GM21528 (cell line): ENCODE measurements around the gene TOMM6.

Experiments
- ATAC-seq: cut with Tn5 transposase; IDR thresholded peaks from one replicate; pipeline ENCODE4 v1.9.1; 2021; ENCODE audit warnings: mild to moderate bottlenecking, moderate library complexity; ENCODE audit not compliant: unreplicated experiment, low FRiP score

Gene TOMM6

DNA sequence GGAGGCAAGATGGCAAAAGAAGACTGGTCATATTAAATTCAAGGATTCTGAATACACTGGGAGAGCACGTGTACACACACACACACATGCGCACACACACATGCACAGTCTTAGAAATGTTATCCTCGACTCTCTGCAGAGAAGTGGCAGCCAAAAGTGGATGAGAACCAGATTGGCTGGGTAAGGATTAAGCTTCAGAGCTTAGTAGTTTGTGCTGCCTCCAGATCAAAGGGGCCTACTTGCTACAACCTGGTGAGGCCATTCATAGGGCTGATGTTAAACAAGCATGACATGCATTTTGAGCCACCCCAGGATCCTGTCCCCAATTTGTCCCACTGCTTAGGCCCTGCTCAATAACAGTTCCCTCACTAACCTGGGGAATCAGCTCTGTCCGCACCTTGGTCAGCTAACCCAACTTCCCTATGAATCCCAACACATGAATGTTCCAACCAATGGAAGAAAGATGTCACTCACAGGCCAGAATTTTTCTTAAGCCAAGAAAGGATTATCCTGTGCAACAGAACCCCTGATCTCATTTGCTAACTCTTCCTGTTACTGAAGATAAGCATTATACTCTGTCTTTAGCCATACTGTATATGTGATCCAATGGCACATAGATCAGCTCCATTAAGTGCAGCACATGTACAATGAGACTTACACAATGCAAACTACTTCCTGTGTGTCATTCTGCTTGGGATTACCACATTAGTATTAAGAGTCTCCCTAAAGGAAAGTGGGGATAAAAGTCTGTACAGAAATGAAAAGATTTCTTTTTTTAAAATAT, 31.0 kb downstream of the TOMM6 start:
- ATAC-seq, result no peak

DNA sequence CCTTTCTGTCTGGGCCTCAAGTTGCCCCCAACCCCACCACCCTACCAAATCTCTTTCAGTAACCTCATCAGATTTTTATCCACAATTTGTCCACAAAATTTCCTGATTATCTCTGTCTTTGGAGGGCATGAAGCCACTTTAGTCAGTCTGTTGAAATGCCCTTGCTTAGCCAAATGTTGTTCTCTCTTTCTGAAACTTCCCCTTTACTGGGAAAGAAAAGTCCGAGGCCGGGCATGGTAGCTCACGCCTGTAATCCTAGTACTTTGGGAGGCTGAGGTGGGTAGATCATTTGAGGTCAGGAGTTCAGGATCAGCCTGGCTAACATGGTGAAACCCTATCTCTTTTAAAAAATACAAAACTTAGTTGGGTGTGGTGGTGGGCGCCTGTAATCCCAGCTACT, 33.8 kb downstream of the TOMM6 start:
- ATAC-seq, result no peak

DNA sequence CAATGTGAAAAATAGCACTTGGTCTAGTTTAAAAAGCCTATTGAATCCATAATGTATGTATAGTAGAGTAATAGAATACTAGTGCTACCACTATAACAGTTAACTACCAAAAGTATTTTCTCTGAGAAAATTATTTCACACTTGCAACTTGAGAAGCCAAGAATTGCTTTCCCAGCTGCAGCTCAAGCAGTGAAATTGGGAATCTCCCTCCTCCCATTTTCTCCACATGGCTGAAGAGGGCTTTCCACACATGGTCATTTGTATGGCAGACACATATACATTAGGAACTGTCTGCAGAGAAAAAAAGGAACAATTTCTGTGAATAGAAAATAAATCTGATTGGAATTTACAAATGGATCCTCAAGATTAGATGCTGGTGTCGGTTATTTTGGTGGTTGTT, 34.5 kb downstream of the TOMM6 start:
- no peak for ATAC-seq

DNA sequence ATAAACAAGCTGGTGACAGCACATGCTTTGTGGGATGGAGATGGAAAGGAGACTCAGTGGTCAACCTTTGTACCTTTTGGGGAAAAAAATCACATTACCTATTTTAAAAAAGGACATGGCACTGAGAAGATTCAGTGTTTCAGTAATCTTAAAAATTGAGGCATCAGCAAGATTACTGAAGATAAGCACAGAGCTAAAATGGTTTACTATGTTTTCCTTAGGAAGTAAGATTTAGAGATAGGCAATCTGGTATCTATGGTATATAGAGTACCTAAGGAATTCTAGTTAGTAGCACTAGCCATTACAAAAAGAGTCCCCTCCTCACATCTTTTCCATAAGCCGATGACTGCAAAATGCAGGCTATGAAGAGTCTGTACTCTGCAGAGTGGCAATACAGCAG, 35.7 kb downstream of the TOMM6 start:
- ATAC-seq, result no peak

DNA sequence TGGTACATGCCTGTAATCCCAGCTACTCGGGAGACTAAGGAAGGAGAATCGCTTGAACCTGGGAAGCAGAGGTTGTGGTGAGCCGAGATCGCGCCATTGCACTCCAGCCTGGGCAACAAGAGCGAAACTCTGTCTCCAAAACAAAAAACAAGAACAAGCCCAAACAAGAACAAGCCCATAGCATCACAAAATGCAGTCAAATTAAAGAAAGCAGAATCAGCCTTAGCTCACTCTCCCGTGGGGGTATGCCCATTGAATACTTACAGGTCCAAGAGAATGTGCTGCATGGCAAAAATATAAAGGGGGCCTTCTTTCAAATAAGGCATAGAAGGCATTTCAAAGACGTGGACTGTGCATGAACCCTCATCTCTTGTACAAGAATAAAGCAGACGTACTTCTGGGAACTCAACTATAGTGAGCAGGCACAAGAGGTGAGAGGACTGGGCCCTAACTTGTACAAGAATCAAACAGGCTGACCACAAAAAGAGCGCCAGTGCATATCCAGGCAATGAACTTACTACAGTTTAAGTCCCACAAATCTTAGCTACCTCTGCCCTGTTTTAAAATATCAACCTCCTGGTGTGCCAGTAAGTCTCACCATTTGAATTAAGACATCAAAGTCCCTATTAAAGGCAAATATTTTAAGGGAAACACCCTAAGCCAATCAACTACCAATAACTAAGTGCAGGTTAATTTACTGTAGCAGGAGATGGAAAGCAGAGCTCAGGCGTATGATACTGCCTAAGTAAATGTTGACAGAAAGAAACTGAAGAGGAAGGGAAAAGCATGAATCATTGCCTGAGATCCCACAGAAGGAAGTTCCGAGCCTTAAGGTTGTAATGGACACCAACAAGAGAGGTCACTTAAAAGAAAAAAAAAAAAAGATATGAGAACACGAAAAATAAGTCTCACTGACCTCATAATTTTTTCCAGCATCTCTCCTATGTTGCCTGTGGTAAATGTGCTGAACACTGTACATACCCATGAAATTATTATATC, 37.4 kb downstream of the TOMM6 start:
- no peak for ATAC-seq

DNA sequence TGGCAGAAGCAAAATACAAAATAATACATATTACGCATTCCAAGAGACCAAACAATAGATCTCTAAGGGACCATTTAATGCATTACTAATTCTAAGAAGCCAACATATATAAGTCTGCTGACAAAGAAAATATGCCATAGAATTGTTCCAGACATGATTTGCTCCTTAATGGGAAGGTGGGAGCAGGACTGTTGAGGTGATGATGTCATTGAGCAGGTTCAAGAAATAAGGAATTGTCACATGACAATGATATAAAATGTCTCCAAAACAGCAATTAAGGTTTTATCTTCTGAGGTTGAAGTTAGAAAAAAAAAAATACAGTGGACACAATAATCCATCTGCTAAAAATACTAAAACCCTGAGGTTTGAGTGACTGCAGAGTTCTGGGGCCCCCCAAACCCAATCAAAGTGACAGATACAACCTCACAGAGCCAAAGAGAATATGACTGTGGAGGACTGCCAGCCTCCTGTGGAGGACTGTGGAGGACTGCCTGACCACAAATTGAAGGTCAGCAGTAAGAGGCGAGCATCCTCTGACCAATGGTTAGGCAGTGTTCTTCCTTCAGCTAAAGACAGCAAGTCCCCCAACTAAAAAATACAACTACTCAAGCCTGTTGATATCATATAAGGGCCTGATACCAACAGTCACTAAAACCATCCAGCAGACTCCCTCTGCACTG, 39.0 kb downstream of the TOMM6 start:
- no peak for ATAC-seq

DNA sequence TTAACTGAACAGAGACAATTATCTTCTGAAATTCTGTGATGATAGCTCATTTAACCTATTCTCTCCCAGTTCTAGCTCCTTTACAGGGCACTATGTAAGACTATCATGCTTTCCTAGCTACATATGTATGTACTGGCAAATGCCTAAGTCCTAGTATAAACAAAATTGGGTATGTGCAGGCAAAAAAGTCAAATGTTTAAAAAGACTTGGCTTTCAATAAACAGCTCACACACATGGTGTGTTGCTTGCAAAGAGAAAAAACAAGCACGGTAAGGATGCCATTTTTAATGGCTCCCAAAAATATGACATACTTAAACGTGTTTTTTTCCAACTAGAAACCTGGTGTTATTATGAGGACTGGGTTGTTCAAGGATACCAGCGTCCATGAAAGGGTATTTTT, 44.8 kb downstream of the TOMM6 start:
- ATAC-seq, result no peak

DNA sequence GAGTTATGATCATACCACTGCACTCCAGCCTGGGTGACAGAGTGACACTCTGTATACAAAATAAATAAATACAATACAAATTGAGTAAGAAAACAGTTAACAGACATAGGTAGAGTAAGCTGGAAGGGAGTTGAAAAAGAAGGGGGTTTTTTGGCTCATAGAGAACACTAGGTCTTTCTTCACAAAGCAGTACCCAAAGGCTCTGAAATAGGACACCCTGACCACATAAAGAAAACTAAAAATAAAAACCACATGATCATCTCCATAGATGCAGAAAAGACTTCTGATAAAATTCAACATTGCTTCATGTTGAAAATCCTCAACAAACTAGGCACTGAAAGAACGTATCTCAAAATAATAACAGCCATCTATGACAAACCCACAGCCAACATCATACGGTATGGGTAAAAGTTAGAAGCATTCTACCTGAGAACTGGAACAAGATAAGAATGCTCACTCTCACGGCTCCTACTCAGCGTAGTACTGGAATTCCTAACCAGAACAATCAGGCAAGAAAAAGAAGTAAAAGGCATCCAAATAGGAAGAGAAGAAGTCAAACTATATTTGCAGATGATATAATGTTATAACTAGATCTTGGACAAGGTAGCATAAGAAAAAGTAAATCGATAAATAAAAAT, 48.6 kb downstream of the TOMM6 start:
- no peak for ATAC-seq

DNA sequence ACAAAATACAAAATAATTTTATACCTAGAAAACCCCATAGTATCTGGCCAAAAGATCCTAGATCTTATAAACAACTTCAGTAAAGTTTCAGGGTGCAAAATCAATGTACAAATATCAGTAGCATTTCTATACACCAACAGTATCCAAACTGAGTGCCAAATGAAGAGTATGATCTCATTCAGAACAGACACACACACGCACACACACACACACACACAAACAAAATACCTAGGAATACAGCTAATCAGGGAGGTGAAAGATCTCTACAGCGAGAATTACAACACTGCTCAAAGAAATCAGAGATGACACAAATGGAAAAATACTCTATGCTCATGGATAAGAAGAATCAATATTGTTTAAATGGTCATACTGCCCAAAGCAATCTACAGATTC, 49.2 kb downstream of the TOMM6 start:
- ATAC-seq, result no peak
